Measurements from ENCODE around the gene ARL2BP.
"Not testable (repeated sequence)": the region's sequence is repeated elsewhere in the genome, so short reads cannot be mapped to it uniquely, and the experiment has no call there.

ARL2BP gene

DNA sequence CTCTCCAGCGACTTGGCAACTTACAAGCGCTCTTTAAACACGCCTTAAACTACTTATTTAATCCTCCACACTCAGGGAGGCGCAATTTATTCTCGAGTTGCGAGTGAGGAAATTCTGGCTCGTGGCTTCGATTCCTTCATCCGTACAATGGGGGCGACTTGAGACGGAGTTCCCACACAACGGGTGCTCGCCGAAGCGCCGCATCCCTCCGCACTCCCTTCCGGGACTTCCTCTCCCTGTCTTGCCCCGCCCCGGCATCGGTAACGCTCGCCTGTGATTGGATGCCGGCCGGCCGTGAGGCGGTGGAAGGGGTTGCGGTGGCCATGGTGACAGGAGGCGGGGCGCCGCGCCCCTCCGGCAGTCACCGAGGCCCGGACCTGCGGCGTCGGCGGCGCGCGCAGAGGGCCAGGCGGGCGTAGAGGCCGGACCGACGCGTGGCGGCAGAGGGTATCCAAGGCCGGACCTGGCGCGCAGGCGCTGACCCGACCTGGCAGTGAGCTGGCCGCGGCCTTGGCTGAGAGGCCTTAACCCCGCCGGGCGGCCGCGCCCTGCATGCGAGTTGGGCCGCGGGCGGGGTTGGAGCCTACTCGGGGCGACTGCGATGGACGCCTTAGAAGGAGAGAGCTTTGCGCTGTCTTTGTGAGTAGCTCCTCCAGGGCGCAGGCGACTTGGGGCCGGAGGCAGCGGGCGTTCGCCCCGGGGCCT is at the start of gene ARL2BP:
ARL2BP (plus strand) TSS at position 493 of the 705 bp plus-strand sequence; CDS start at position 602, 109 bp downstream.
- peak; percentile 95 for DNase-seq (ENCODE audit: low read depth)
- peak within 1 kb of the TSS; percentile 70 for H3K4me3 ChIP-seq (ENCODE audit: control insufficient read depth, low read depth, low read length)
- TF ChIP-seq, protein P1, sequence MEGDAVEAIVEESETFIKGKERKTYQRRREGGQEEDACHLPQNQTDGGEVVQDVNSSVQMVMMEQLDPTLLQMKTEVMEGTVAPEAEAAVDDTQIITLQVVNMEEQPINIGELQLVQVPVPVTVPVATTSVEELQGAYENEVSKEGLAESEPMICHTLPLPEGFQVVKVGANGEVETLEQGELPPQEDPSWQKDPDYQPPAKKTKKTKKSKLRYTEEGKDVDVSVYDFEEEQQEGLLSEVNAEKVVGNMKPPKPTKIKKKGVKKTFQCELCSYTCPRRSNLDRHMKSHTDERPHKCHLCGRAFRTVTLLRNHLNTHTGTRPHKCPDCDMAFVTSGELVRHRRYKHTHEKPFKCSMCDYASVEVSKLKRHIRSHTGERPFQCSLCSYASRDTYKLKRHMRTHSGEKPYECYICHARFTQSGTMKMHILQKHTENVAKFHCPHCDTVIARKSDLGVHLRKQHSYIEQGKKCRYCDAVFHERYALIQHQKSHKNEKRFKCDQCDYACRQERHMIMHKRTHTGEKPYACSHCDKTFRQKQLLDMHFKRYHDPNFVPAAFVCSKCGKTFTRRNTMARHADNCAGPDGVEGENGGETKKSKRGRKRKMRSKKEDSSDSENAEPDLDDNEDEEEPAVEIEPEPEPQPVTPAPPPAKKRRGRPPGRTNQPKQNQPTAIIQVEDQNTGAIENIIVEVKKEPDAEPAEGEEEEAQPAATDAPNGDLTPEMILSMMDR (conservative IDR thresholded peaks at IDR 0.05; ENCODE audit: control insufficient read depth, insufficient read depth, low read depth, low read length), result no peak

DNA sequence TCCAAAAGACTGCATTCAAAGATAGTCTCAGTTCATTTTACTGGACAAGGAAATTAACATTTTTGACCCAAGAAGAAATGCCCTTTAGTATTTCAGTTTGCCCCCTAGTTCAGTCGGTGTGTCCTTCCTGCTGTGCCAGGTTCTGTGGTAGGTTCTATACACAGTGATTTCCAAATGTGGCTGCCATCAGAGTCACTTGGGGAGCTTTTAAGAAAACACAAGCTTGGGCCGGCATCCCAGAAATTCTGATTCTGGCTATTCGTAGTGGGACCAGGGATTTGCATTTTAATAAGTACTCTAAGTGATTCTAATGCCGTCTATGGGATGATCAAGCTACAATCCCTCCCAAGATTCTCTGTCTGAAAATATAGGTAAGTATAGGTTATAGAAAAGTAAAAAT is 48.8 kb upstream of the ARL2BP start:
- no peak overlapping the region for H3K4me3 ChIP-seq (ENCODE audit: control insufficient read depth, low read depth, low read length)
- no peak for DNase-seq (ENCODE audit: low read depth)
- TF ChIP-seq, protein P1 (conservative IDR thresholded peaks at IDR 0.05; ENCODE audit: control insufficient read depth, insufficient read depth, low read depth, low read length), result no peak

DNA sequence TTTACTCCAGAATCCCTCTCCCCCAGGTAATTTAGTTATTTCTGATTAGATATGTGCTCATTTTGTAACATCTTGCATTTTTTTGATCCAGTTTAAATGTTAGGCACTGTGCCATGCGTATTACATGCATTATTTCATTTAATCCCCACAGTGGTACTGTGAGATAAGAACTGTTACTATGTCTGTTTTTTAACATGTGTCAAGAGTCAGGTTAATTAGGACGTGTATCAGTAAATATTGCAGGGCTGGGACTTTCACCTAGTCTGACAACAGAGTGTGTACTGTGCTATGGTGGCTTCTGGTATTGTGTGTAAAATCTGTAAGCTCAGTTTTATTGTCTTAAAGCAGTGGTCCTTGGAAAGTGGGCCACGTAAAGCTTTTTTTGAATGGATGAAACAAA is 48.3 kb upstream of the ARL2BP start:
- no peak overlapping the region for H3K4me3 ChIP-seq (ENCODE audit: control insufficient read depth, low read depth, low read length)
- no peak for DNase-seq (ENCODE audit: low read depth)
- TF ChIP-seq, protein P1 (conservative IDR thresholded peaks at IDR 0.05; ENCODE audit: control insufficient read depth, insufficient read depth, low read depth, low read length), result no peak

DNA sequence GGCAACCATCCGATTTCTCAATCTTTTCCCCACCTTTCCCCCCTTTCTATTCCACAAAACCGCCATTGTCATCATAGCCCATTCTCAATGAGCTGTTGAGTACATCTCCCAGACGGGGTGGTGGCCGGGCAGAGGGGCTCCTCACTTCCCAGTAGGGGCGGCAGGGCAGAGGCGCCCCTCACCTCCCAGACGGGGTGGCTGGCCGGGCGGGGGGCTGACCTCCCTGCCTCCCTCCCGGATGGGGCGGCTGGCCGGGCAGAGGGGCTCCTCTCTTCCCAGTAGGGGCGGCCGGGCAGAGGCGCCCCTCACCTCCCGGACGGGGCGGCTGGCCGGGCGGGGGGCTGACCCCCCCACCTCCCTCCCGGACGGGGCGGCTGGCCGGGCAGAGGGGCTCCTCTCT is 44.7 kb upstream of the ARL2BP start:
- DNase-seq (ENCODE audit: low read depth); H3K4me3 ChIP-seq (ENCODE audit: control insufficient read depth, low read depth, low read length): not testable (repeated sequence)

DNA sequence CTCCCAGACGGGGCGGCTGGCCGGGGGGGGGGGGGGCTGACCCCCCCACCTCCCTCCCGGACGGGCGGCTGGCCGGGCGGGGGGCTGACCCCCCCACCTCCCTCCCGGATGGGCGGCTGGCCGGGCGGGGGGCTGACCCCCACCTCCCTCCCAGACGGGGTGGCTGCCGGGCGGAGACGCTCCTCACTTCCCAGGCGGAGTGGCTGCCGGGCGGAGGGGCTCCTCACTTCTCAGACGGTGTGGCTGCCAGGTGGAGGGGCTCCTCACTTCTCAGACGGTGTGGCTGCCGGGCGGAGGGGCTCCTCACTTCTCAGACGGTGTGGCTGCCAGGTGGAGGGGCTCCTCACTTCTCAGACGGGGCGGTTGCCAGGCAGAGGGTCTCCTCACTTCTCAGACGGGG is 44.1 kb upstream of the ARL2BP start:
- DNase-seq (ENCODE audit: low read depth); H3K4me3 ChIP-seq (ENCODE audit: control insufficient read depth, low read depth, low read length): not testable (repeated sequence)

DNA sequence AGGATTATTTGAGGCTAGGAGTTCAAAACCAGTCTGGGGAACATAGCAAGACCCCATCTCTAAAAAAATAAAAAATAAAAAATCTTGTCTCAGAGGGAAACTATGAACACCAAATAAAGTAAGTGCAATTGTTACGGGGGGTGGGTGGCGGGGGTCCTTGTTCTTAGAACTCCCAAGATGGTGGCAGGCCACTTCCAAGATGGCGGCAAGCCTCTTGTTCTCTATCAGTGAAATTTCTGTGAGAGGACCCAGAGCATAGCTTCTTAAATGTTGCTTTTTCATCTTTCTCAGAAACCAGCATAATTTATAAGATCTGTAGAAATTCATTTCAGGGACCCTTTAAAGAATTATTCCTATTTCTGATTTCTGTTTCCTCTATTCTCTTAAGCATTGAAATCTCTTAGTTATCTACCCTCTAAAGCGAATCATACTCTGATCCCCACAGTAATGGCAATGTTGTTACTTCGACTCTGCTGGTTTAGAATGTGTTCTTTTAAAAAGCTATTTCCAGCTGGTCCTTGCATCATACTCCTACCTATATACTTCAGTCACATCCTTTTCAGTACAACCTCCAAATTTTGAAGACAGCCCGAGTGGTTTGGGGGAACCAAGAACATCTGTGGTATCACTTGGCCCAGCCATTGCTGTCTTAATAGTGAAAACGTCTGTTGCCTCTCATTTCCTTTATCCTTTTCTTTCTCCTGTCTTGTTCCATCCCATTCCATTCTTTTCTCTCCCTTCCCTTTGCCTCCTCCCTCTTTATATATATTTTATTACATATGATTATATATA is 42.8 kb upstream of the ARL2BP start:
- no peak for DNase-seq (ENCODE audit: low read depth)
- H3K4me3 ChIP-seq (ENCODE audit: control insufficient read depth, low read depth, low read length), result no peak overlapping the region
- TF ChIP-seq, protein P1 (conservative IDR thresholded peaks at IDR 0.05; ENCODE audit: control insufficient read depth, insufficient read depth, low read depth, low read length), result no peak

DNA sequence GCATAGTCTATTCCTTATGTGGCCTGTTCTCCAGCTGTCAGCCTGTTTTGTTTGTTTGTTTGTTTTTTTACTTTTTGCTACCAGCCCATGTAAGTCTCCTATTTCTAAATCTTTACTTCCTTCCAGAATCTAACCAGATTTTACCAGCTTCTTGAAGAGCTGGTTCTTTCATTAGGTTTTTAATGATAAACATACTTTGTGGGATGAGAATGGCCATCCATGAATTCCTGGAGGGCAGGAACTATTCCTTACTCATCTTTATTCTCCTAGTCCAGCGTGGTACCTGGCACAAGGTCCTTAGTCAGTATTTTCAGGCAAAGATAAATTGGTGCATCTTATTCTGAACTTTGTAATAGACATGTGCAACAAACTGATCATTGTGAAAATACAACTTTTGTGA is 41.6 kb upstream of the ARL2BP start:
- TF ChIP-seq, protein P1 (conservative IDR thresholded peaks at IDR 0.05; ENCODE audit: control insufficient read depth, insufficient read depth, low read depth, low read length), result no peak
- no peak overlapping the region for H3K4me3 ChIP-seq (ENCODE audit: control insufficient read depth, low read depth, low read length)
- DNase-seq (ENCODE audit: low read depth), result peak; percentile 39

All from fibroblast of mammary gland (primary cell).